Epithelial cell of proximal tubule (primary cell): ENCODE results near the gene RBM33. TPM values are rescaled to one million over a fixed set of nuclear protein-coding genes. Genes with fewer than 3 reads are reported as not detected.
A peak's percentile ranks its signal among the peaks of the same experiment; 100 is the strongest.

Experiments used
- DNase-seq: peaks from one replicate; pipeline ENCODE4 v3.0.0-alpha.2; 2011; ENCODE audit warnings: low read depth
- H3K4me3 ChIP-seq: 2 replicates; pipeline ENCODE4 v1.5.1; 2011; ENCODE audit warnings: low read depth, mild to moderate bottlenecking, low read length
- total RNA-seq: library from RNA; depleted of rRNA; stranded (reverse); fragments of >200 nt; gene quantifications from 2 replicates; pipeline ENCODE4 v1.2.3, GENCODE V29; 2015
- TF ChIP-seq, protein P1 (sequence below): conservative IDR thresholded peaks from 2 replicates; pipeline ENCODE4 v1.5.1; 2012; ENCODE audit warnings: low read depth, mild to moderate bottlenecking, low read length

RBM33 gene
- total RNA-seq, 1 donor from 2014 or later = 18.0 TPM

DNA sequence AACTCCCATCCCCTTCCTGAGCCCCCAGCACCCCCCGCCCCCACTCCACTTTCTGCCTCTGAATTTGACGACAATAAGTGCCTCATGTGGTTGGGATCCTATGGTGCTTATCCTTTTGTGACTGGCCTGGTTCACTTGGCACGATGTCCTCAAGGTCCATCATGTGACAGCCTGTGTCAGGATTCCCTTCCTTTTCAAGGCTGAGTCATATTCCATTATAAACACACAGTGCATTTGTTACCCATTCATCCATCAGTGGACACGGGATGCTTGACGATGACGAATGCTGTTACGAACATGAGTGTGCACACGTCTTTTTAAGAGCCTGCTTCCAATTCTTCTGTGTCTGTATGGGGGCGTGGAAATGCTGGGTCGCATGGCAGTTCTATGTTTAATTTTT is 141.1 kb downstream of the RBM33 start:
- peak; percentile 32 for DNase-seq
- no peak overlapping the region for H3K4me3 ChIP-seq
- TF ChIP-seq, protein P1, sequence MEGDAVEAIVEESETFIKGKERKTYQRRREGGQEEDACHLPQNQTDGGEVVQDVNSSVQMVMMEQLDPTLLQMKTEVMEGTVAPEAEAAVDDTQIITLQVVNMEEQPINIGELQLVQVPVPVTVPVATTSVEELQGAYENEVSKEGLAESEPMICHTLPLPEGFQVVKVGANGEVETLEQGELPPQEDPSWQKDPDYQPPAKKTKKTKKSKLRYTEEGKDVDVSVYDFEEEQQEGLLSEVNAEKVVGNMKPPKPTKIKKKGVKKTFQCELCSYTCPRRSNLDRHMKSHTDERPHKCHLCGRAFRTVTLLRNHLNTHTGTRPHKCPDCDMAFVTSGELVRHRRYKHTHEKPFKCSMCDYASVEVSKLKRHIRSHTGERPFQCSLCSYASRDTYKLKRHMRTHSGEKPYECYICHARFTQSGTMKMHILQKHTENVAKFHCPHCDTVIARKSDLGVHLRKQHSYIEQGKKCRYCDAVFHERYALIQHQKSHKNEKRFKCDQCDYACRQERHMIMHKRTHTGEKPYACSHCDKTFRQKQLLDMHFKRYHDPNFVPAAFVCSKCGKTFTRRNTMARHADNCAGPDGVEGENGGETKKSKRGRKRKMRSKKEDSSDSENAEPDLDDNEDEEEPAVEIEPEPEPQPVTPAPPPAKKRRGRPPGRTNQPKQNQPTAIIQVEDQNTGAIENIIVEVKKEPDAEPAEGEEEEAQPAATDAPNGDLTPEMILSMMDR = no peak

DNA sequence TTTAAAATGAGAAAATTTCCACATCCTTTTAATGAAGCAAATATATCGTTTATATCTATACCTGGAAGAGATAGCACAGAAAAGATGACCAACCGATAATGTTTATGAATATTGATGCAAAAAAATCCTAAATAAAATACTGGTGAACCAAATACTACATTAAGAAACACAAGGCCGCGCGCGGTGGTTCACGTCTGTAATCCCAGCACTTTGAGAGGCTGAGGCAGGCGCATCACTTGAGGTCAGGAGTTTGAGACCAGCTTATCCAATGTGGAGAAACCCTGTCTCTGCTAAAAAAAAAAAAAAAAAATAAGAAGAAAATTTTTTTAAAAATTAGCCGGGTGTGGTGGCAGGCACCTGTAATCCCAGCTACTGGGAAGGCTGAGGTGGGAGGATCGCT is 142.0 kb downstream of the RBM33 start:
- TF ChIP-seq, protein P1 = no peak
- no peak for DNase-seq

DNA sequence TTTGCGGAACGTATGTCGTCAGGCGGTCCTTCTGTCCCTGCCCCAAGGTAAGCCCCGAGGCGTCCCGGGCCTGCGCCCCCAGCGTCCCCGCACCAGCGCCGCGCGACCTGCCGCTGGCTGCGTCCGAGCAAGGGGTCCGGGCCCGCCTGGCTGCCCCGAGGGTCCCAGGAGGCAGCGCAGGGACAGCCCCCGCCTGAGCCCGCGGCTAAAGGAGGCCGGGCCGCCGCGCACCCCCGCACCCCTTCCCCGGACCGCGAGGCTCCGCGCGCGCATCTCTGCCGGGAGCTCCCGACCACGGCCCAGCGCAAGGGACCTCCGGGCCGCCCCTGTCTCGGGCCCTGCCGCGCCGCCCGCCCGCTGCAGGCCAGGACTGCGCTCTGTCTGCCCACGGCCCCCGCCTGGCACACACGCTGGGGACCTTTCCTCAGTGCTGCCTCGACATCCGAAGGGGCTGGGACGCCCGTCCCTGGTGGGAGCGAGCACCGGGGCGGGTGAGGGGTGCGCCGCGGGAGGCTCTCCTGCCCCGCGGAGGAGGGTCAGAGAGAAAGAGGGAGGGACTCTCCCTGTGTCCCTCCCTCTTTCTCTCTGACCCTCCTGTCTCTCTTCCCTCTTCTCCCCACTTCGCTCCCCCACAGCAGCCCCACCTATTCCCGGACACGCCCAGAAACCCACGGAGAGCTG is 142.8 kb downstream of the RBM33 start:
- DNase-seq = no peak
- TF ChIP-seq, protein P1 = no peak
- H3K4me3 ChIP-seq = peak overlapping the region; percentile 59

More for the DNA sequence above, 142.0 kb downstream of the RBM33 start:
- no peak overlapping the region for H3K4me3 ChIP-seq

DNA sequence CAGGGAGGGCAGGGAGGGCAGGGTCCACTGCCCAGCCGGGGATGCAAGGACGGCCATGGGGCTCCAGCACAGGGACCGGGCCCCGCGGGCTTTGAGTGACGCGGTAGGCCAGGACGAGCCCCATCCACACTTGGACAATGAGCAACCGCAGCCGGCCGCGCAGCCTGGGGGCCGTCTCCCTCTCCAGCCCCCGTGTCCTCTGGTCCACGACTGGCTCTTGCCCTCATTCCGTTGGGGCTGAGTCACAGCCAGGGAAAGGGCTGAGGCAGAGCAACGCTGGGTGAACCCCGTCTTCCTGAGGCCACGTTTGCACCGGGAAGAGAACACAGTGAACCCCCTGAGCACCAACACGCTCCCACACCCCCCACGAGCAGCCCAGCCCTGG is 144.1 kb downstream of the RBM33 start:
- H3K4me3 ChIP-seq = no peak overlapping the region
- DNase-seq = no peak
- TF ChIP-seq, protein P1 = no peak

DNA sequence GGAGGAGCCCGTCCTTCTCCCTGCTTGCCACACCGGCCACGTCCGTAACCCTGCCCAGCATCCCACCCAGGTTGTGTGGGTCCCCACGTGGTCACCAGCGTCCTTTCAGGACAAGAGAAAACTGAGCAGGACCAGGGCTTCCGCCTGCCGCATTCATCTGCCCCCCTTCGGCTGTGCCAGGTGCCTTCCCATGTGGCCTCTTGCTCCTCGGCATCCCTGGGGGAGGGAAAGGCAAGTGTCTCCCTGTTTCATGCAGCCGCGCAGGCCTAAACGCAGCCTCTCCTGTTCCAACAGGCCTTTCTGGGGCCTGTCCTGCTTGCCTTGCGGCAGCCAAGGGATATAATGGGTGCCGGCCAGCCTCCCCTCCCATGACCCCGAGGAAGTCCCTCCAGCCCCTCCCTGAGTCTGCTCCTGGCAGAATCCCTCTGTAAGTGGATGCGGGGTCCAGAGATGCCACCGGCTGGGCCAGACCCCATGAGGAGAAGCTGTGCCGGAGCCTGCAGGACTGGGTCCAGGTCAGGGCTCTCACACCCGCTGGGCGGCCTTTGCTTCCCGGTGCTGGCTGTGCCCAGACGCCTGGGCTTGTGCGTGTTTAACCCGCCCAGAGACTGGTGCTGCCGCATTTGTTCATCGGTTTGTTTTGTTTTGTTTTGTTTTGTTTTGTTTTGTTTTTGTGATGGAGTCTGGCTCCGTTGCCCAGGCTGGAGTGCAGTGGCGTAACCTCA is 144.7 kb downstream of the RBM33 start:
- DNase-seq = no peak
- TF ChIP-seq, protein P1 = no peak
- H3K4me3 ChIP-seq = no peak overlapping the region

DNA sequence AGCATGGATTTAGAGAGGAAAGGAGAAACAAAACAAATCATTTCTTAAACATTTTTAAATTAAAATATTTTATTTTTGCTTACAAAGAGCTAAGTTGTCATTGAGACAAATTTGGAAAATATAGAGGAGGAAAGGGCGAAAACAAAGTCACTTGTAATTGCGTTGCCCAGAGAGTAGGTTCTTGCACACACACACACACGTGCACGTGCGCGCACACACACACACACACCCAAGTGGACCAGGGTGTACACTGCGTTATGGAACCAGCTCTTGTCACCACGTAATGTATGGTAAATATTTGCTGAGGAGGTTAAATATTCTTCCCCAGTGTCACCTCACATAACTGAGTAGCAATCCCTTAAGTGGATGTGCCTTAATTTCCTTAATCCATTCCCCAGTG is 146.2 kb downstream of the RBM33 start:
- DNase-seq = no peak
- no peak overlapping the region for H3K4me3 ChIP-seq
- TF ChIP-seq, protein P1 = no peak

DNA sequence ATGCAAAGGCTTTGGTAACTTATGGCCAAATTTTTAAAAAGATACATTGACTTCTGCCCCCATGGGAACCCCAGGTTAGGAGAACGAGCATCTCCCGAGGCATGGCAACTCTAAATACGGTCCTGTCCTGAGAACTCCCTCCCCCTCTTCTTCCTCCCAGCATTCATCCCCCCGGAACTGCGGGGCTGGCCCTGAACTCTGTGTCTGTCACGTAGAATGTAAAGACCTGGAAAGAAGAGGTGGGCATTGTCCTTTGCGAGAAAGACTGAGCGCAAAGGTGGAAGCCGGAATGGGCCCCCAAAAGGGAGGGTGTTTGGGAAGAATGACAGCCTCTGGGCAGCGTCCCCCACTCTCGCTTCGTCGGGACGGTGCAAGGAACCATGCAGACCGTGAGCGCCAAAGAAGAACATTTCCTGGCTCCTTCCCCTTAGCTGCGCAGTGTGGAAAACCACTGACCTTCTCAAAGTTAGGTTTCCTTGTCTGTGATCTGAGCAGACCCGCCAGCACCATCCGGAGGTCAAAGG is 146.8 kb downstream of the RBM33 start:
- TF ChIP-seq, protein P1 = peak; percentile 4

More for the DNA sequence above, 146.8 kb downstream of the RBM33 start:
- H3K4me3 ChIP-seq = no peak overlapping the region
- DNase-seq = no peak
